Measurements from ENCODE around the gene VPS4A.
"Not testable (repeated sequence)": the region's sequence is repeated elsewhere in the genome, so short reads cannot be mapped to it uniquely, and the experiment has no call there.

VPS4A gene

GRCh38 chr16:69349536-69349935, 38.4 kb downstream of the VPS4A start:
- H3K4me3 ChIP-seq (ENCODE audit: low read length): no peak overlapping the region
- no peak for DNase-seq (ENCODE audit: low read depth, low spot score)

GRCh38 chr16:69350536-69351133, 39.5 kb downstream of the VPS4A start:
- DNase-seq (ENCODE audit: low read depth, low spot score): no peak
- H3K4me3 ChIP-seq (ENCODE audit: low read length): no peak overlapping the region

- H3K4me3 ChIP-seq (ENCODE audit: low read length): no peak within 1 kb of the TSS
- DNase-seq (ENCODE audit: low read depth, low spot score): no peak
These were observed 40.3 kb downstream of the VPS4A start, which contains the start of gene TMED6 for GRCh38 chr16:69351309-69352027. Gene TMED6, minus strand, starts transcription at chr16:69351786. Its CDS starts 33 bp downstream, at chr16:69351753.

- not testable (repeated sequence) for H3K4me3 ChIP-seq (ENCODE audit: low read length); DNase-seq (ENCODE audit: low read depth, low spot score)
These were observed 48.9 kb downstream of the VPS4A start for GRCh38 chr16:69360070-69360469.

GRCh38 chr16:69363281-69363717, 52.1 kb downstream of the VPS4A start:
- no peak overlapping the region for H3K4me3 ChIP-seq (ENCODE audit: low read length)
- no peak for DNase-seq (ENCODE audit: low read depth, low spot score)

- no peak overlapping the region for H3K4me3 ChIP-seq (ENCODE audit: low read length)
- DNase-seq (ENCODE audit: low read depth, low spot score): no peak
These were observed 52.9 kb downstream of the VPS4A start for GRCh38 chr16:69364088-69364487.

GRCh38 chr16:69365901-69366300, 54.8 kb downstream of the VPS4A start:
- DNase-seq (ENCODE audit: low read depth, low spot score): no peak
- H3K4me3 ChIP-seq (ENCODE audit: low read length): no peak overlapping the region

- H3K4me3 ChIP-seq (ENCODE audit: low read length): no peak overlapping the region
- DNase-seq (ENCODE audit: low read depth, low spot score): no peak
These were observed 55.3 kb downstream of the VPS4A start for GRCh38 chr16:69366431-69366830.

- no peak for DNase-seq (ENCODE audit: low read depth, low spot score)
- no peak overlapping the region for H3K4me3 ChIP-seq (ENCODE audit: low read length)
These were observed 56.8 kb downstream of the VPS4A start for GRCh38 chr16:69367980-69368379.

GRCh38 chr16:69368866-69369265, 57.7 kb downstream of the VPS4A start:
- no peak for DNase-seq (ENCODE audit: low read depth, low spot score)
- H3K4me3 ChIP-seq (ENCODE audit: low read length): no peak overlapping the region

- peak; percentile 64 for DNase-seq (ENCODE audit: low read depth, low spot score)
- no peak overlapping the region for H3K4me3 ChIP-seq (ENCODE audit: low read length)
These were observed 60.4 kb downstream of the VPS4A start for GRCh38 chr16:69371564-69371963.

GRCh38 chr16:69373019-69373418, 61.9 kb downstream of the VPS4A start:
- no peak overlapping the region for H3K4me3 ChIP-seq (ENCODE audit: low read length)
- no peak for DNase-seq (ENCODE audit: low read depth, low spot score)

Measured in Jurkat, Clone E6-1 (cell line).